NCI-H226 (cell line): ENCODE results near the gene RBM10.
A peak's percentile ranks its signal among the peaks of the same experiment; 100 is the strongest.

Experiments
- DNase-seq: peaks from one replicate; pipeline ENCODE4 v3.0.0-alpha.2; 2015

RBM10 gene

GRCh38 chrX:47218920-47219815 is 74.1 kb downstream of the RBM10 start:
- peak; percentile 12 for DNase-seq

GRCh38 chrX:47221756-47222155 is 76.7 kb downstream of the RBM10 start:
- no peak for DNase-seq

- no peak for DNase-seq
Observed at GRCh38 chrX:47222751-47223350, 77.8 kb downstream of the RBM10 start.

DNA sequence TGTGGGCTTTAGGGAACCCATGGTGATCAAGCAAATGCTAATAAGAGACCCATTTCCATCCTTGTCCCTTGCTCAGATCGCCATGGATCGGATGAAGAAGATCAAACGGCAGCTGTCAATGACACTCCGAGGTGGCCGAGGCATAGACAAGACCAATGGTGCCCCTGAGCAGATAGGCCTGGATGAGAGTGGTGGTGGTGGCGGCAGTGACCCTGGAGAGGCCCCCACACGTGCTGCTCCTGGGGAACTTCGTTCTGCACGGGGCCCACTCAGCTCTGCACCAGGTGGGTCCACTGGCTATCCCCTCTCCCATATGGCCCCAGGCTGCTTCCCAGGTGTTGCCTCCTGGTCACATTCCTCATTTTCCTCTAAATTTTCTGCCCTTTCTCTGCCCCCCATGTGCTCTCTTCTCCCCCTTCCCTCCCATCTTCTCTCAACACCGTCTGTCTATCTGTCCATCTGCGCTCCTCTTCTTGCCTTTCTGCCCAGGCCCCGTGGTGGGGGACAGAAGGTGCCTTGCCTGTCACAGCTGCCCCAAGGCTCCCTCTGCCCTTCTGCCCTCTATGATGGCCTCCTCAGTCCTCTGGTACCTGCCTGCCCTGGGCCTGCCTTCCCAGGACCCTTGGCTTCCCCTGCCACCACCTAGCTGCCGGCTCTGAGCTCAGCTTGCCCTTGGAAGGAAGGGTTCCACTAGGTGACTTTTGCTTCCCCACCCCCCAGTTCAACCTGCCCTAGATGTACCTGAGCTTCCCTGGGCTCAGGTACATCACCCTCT is 78.6 kb downstream of the RBM10 start:
- no peak for DNase-seq

GRCh38 chrX:47224266-47224895 is 79.4 kb downstream of the RBM10 start:
- no peak for DNase-seq

- no peak for DNase-seq
Observed at GRCh38 chrX:47224896-47225290, 79.9 kb downstream of the RBM10 start.

GRCh38 chrX:47226071-47226470 is 81.0 kb downstream of the RBM10 start:
- DNase-seq, result no peak

GRCh38 chrX:47226531-47227333 is 81.7 kb downstream of the RBM10 start:
- DNase-seq, result no peak

DNA sequence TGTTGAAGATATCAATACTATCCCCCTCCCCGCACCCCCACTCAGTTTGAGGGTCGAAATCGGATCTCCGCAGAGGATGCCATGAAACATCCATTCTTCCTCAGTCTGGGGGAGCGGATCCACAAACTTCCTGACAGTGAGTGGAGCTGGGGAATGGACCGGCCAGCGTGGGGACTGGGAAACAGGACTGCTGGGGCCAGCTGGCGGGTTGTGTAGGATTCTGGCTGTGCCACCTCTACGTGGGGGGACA is 82.2 kb downstream of the RBM10 start:
- no peak for DNase-seq

- DNase-seq, result no peak
Observed at GRCh38 chrX:47228550-47229270, 83.7 kb downstream of the RBM10 start.

GRCh38 chrX:47229427-47229826 is 84.4 kb downstream of the RBM10 start:
- no peak for DNase-seq

DNA sequence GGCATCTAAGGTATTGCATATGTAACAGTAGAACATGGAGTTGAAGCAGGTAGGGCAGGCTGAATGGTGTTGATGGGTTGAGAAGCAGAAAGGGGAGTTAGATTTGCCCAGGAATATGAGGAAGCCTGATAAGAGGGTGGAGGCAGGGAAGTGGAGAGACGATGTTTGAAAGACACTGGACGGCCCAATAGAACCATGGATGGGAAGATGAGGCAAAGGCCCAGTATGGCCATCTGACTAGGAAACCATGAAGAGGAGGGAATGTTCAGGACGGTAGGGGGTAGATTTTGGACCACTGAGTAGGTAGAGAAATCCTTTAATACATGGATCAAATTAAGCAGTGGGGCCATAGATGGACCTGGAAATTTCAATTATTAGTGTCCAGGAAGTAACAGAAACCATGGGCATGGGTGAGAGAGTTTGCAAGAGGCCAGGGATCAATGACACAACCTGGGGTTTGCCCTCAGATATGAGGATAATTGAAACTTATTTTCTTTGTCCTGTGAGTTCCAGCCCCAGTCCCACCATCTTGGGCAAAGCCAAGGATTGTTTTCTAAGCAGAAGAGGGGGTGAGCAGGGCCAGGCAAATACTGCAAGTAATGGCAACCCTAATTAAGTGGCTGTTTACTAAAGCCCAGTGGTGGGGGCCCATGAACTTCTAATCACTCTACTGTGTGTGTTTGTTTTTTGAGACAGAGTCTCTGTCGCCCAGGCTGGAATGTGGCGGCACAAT is 85.3 kb downstream of the RBM10 start:
- DNase-seq, result no peak

GRCh38 chrX:47231167-47231566 is 86.1 kb downstream of the RBM10 start:
- no peak for DNase-seq

- DNase-seq, result no peak
Observed at GRCh38 chrX:47232197-47232802, 87.3 kb downstream of the RBM10 start.

DNA sequence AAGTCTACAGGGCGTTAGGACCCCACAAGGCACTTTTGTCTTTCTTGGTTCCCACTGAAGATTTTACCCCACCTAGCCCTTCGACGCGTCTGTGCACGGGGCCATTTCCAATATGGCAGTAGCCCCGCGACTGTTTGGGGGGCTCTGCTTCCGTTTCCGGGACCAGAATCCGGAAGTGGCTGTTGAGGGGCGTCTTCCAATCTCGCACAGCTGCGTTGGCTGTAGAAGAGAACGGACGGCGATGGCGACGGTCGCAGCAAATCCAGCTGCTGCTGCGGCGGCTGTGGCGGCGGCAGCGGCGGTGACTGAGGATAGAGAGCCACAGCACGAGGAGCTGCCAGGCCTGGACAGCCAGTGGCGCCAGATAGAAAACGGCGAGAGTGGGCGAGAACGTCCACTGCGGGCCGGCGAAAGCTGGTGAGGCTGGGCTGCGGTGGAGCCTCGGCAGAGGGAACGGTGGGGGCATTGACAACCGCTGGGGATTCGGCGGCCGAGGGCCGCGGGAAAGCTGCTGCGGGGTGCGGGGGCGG is 87.8 kb downstream of the RBM10 start, which contains the start of gene USP11:
TSS of gene USP11 (plus strand) at position 207 of the 530 bp plus-strand sequence. CDS start at position 242, 35 bp downstream.
- DNase-seq, result peak; percentile 36

- peak; percentile 93 for DNase-seq
Observed at GRCh38 chrX:47233333-47234113, 88.5 kb downstream of the RBM10 start.

DNA sequence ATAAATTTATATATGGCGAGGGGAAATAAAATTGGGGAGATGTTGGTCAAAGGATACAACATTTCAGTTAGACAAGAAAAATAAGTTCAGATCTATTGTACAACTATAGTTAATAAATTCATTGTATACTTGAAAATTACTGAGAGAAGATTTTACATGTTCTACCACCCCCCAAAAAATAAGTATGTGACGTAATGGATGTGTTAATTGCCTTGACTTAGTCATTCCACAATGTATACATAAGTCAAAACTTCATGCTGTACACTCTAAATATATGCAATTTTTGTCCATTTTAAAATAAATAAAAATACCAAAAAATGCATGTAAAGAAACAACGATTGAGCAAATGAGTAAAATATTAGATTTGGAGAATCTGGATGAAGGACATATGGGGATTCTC is 89.6 kb downstream of the RBM10 start:
- DNase-seq, result no peak

DNA sequence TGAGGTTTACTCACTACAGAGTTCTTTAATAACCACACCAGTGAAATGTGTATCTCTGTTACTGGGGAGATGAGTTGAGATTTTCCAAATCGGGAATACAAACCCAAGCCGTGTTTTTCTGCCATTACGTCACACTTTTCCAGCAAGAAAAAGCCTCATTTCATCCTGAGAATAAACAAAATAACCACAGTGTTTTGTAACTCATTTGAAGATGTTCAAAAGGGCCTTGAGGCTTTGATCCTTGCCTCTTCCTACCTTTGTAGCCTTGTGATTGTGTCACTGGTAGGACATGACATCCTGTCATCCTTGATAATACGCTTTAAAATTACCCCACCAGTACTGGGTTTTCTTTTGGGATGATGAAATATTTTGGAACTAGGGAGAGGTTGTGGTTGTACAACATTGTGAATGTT is 90.7 kb downstream of the RBM10 start:
- peak; percentile 3 for DNase-seq
